Mucosa of descending colon (tissue), 3 donors: ENCODE results near the gene NEURL1B. TPM values are rescaled to one million over a fixed set of nuclear protein-coding genes. Genes with fewer than 3 reads are reported as not detected.

ENCODE experiments used
- ATAC-seq: fragments of 200-7000 bp; cut with Tn5 transposase; one replicate; pipeline ENCODE4 v1.9.1; 2020; ENCODE audit warnings: mild to moderate bottlenecking, moderate library complexity
- DNase-seq, 3 donors: peaks; one replicate each; pipeline ENCODE4 v3.0.0-alpha.2; 2020
- H3K36me3 ChIP-seq: fragments of 200-600 bp; one replicate; pipeline ENCODE4 v1.8.0; 2021; ENCODE audit warnings: low read depth, mild to moderate bottlenecking
- H3K4me1 ChIP-seq: fragments of 200-600 bp; one replicate; pipeline ENCODE4 v1.8.0; 2021; ENCODE audit warnings: low read depth, mild to moderate bottlenecking
- H3K4me3 ChIP-seq: fragments of 200-600 bp; one replicate; pipeline ENCODE4 v1.8.0; 2021; ENCODE audit warnings: mild to moderate bottlenecking
- H3K9me3 ChIP-seq: fragments of 200-600 bp; one replicate; pipeline ENCODE4 v1.8.0; 2021; ENCODE audit warnings: mild to moderate bottlenecking
- CTCF ChIP-seq: fragments of 200-600 bp; IDR thresholded peaks from one replicate; pipeline ENCODE4 v1.8.0; 2022; ENCODE audit warnings: antibody characterized with exemption, mild to moderate bottlenecking
- intact Hi-C, 2 donors: fragments of 100-400 bp; cut with DNase I in 1 of 2; cut with micrococcal nuclease in 1 of 2; formaldehyde crosslinking; loops; one replicate each; pipeline versions ENCODE4 v1.11.0 to v1.11.1; 2022; cut with DNase I, micrococcal nuclease
- total RNA-seq, 3 donors: library from RNA; stranded (reverse); fragmentation: NEBNext Ultra II Directional in 2 of 3; extraction: Animal tissue kit (Norgen Biotek cat#: 25700) in 2 of 3; gene quantifications; one replicate each; pipeline versions ENCODE4 v1.2.1 to v1.2.4, GENCODE V29; 2021 to 2023
- donor health status: DM: no; HTN: no; CAD: no; lungs with moderate emphysema.
- donor health status: DM: no; HTN: no; CAD: no.
- donor health status: DM: no; HTN: yes; CAD: no.

The NEURL1B gene
- total RNA-seq, 3 donors from 2014 or later, result 65.7 to 97.6 (median 96.6) TPM

DNA sequence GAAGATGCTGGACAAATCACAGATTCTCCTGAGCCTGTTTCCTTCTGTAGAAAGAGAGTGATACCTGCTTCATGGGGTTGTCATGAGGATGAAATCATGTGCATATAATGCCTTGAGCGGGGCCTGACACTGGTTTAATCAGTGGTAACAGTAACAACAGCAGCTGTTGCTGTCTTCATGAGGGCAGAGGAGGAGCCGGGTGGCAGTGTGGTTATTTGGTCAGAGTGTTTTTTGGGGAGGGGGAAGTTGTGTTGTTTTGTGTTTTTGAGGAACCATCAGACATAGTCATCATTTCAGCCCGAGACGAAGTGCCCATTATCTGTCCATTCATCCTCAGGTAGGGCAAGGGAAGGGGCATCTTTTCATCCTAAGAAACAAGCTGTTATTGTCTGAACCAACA lies 44.0 kb downstream of the NEURL1B start:
- DNase-seq (no peak), ATAC-seq (no peak)
- Histone ChIP-seq H3K4me1 (peaks cover 21% of the 10 kb centered on the region), H3K9me3 (no peaks in the 10 kb centered on the region), H3K36me3 (no peaks in the 10 kb centered on the region), H3K4me3 (no peak overlapping the region)
- TF ChIP-seq CTCF, result no peak
- intact Hi-C loops, result no loop called here

DNA sequence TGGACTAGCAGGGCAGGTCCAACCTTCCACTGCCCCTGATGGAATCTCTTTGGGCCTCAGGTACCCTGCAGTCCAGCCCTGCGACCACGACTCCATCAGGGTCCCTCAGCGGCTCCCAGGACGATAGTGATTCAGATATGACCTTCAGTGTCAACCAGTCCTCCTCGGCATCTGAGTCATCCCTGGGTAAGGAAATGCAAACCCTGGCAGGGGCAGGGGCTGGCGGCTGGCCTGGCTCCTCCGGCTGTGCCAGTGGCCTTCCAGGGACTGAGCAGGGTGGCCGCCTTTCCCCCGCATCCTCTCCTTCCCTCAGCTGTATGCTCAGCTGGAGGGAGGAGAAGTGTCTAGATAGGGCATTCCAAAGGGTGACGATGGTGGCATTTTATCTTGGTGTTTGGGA lies 45.0 kb downstream of the NEURL1B start:
- no peaks in the 10 kb centered on the region for H3K9me3 ChIP-seq
- DNase-seq, result no peak
- intact Hi-C loops, result no loop called here
- no peaks in the 10 kb centered on the region for H3K36me3 ChIP-seq
- TF ChIP-seq CTCF, result no peak
- no peak for ATAC-seq
- no peak overlapping the region for H3K4me3 ChIP-seq
- H3K4me1 ChIP-seq, result peaks cover 19% of the 10 kb centered on the region

DNA sequence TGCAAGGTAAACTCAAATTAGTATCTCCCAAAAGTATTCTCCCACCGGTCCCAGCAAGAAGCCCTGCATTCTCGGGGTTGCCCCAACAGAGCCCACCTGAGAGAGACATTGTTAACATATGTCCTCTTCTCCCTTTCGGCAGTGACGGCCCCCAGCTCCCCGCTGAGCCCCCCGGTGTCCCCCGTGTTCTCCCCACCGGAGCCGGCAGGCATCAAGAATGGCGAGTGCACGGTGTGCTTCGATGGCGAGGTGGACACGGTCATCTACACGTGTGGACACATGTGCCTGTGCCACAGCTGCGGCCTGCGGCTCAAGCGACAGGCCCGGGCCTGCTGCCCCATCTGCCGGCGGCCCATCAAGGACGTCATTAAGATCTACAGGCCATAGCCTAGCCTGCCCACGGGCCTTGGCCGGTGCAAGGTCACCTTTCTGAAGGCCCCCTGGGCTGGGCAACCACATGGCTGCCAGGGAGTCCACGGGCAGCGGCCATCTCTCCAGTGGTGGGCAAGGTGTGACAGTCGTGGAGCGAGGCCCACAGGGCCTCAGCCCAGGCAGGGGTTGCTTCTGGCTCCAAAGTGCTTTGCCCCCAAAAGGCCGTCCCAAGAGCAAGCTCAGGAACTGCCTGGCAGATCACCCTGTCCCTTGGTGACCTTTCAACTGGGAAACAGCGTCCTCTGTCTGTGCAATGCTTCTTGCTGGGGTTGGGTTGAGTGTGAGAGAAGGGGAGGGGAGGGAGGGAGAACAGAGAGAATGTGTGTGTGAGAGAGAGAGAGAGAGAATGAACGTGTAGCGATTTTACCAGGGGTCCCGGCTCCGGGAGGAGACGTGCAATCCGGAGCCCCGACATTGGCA lies 45.7 kb downstream of the NEURL1B start:
- intact Hi-C loops, result no loop called here
- TF ChIP-seq CTCF, result no peak
- no peak for ATAC-seq
- H3K4me3 ChIP-seq, result no peak overlapping the region
- peaks cover 19% of the 10 kb centered on the region for H3K4me1 ChIP-seq
- no peak for DNase-seq
- H3K36me3 ChIP-seq, result no peaks in the 10 kb centered on the region
- H3K9me3 ChIP-seq, result no peaks in the 10 kb centered on the region

DNA sequence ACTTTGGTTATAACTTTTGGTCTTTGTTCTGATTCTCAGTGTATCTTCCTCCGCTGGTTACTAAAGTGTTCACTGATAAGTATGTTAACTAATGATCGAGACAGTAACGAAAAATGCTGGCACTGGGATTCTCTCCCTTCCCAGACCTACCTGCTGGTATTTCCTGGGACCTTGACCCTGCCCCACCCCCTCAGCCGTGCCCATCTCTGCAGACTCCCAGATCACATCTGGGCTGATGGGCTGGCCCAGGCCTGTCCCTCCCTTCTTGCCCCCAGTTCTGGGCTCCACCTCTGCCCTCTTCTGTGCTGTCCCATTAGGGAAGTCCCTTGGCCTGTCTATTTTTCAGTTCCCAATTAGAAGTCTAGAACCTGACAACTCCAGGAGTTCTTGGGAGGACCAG lies 46.9 kb downstream of the NEURL1B start:
- TF ChIP-seq CTCF, result no peak
- Histone ChIP-seq H3K4me3 (no peak overlapping the region), H3K4me1 (peaks cover 19% of the 10 kb centered on the region), H3K9me3 (no peaks in the 10 kb centered on the region), H3K36me3 (no peaks in the 10 kb centered on the region)
- peak; percentile 69 for ATAC-seq
- intact Hi-C loops, result no loop called here
- peak; percentile 71 to 76 (median 72) for DNase-seq

- H3K36me3 ChIP-seq, result no peaks in the 10 kb centered on the region
- peak; percentile 70 for ATAC-seq
- no peak for TF ChIP-seq CTCF
- H3K4me1 ChIP-seq, result peaks cover 19% of the 10 kb centered on the region
- peak; percentile 63 to 78 (median 65) for DNase-seq
- no peaks in the 10 kb centered on the region for H3K9me3 ChIP-seq
- intact Hi-C loops, result no loop called here
- no peak overlapping the region for H3K4me3 ChIP-seq
These were observed 47.5 kb downstream of the NEURL1B start for GRCh38 chr5:172688349-172689217.
